Cardiac atrium fibroblast (primary cell): Measurements from ENCODE around the gene COA8. TPM values are rescaled to one million over a fixed set of nuclear protein-coding genes. Genes with fewer than 3 reads are reported as not detected.

ENCODE experiments used
- total RNA-seq: library from RNA; depleted of rRNA; stranded (reverse); fragments of >200 nt; gene quantifications from 2 replicates; pipeline ENCODE4 v1.2.3, GENCODE V29; 2015

Gene COA8, protein sequence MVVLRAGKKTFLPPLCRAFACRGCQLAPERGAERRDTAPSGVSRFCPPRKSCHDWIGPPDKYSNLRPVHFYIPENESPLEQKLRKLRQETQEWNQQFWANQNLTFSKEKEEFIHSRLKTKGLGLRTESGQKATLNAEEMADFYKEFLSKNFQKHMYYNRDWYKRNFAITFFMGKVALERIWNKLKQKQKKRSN
- total RNA-seq: 27.5 and 57.8 TPM in 2 replicates

DNA sequence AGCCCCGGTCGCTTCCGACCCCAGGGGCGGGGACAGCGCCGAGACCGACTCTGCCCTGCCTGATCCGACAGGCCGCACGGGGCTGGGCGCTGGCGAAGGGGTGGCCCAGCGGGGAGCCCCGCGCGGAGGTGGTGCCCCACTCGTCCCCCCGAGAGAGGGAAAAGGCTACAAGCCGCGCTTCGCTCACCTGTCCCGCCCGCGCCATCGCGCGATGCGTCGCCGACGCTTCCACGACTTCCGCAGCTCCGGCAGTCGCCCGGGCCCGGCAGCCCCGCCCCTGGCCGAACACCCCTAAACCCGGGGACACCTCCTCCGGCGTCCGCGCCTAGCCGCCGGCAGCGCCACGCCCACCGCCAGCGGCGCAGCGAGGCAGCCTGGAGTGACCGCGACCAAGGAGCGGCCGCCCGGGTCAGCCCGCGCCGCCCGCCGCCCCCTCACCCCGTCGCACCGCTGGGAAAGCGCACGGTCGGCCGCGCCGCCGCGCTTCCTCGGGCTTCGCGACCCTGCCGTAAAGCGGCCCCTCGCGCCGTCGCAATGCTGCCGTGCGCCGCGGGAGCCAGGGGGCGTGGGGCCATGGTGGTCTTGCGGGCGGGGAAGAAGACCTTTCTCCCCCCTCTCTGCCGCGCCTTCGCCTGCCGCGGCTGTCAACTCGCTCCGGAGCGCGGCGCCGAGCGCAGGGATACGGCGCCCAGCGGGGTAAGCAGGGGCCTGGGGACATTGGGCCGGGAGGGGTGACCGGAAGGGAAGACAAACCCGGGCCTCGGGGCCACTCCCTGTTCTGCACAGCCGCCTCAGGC is at the start of gene COA8, which contains the start of gene BAG5:
COA8 (plus strand) TSS at position 532 of the 797 bp plus-strand sequence; CDS start at position 574, 42 bp downstream.
BAG5 (minus strand) TSS at position 229 of the 797 bp plus-strand sequence. CDS start 1,493 bp downstream, outside the sequence.

DNA sequence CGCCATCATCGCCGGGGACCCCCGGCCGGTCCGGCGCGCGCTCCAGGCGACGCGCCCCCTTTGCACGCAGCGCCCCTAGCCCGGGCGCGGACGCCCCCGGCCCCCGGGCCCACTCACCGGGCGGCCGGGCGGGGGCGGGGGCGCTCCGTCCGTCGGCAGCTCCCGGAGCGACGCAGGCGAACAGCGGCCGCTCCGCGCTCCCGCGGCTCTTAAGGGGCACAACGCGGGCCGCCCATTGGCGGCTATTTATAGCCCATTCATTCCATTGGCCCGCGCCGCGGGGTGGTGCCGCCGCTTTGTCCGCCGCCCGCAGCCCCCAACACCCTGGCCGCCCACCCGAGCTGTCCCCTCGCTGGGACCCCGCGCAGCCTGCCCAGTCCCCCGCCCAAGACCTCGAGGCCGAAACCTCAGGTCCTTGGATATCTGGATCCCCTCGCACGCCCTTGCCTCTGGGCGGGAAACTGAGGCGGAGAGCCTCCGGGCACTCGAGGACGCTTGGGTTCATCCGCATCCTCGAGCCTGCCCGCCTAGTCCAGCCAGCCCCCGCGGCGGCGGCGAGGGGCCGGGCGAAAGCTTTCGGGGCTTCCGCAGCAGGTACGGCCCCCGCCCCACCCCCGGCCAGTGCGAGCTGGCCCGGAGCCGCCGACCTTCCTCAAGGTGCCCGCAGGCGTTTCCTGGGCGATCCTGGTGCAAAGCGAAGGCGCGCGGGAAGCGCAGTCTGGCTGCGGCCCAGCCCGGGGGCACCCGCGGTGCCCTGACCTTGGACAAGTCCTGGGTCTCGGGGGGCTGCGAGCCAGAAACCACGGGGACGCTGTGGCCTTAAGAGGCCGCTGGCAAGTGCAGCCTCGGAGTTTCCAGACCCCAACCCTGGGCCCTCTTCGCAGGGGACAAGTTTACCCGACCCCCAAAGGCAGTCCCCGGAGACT is 39.8 kb upstream of the COA8 start, which contains the start of gene CKB:
CKB (minus strand) TSS at position 182 of the 926 bp plus-strand sequence. CDS start 337 bp downstream, outside the sequence.

DNA sequence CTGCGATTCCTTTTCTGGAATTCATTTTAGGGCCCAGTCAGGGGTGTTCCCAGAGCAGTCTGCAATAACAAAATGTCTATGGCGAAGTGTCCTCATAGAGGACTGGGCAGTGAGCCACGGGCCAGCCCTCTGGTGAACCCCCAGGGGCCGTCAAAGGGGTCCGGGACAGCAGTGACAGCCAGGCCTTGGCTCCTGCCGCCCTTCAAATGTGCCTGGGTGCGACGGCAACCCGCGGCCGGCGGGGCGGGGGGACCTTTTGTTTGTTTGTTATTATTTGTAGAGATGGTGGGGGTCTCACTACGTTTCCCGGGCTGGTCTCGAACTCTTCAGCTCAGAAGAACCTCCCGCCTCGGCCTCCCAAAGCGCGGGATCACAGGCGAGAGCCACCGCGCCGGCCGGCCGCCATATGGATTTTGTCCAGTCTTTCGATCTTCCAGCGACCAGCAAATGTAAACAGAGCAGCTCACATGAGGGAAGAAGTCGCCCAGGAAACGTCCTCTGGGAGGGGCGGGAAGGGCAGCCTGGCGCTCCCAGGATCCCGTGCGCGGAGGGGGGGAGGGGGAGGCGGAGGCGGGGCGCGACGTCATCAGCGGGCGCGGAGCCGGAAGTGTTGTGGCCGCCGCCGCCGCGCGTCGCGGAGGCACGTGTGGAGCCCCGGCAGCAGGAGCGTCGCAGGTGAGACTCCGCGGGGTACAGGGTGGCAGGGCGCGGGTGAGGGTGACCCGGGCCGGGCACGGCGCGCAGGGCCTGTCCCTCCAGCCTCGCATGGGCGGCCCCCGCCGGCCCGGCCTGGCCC is 34.0 kb upstream of the COA8 start, which contains the start of gene TRMT61A:
TRMT61A (plus strand) TSS at position 610 of the 796 bp plus-strand sequence. CDS start 783 bp downstream, outside the sequence.

DNA sequence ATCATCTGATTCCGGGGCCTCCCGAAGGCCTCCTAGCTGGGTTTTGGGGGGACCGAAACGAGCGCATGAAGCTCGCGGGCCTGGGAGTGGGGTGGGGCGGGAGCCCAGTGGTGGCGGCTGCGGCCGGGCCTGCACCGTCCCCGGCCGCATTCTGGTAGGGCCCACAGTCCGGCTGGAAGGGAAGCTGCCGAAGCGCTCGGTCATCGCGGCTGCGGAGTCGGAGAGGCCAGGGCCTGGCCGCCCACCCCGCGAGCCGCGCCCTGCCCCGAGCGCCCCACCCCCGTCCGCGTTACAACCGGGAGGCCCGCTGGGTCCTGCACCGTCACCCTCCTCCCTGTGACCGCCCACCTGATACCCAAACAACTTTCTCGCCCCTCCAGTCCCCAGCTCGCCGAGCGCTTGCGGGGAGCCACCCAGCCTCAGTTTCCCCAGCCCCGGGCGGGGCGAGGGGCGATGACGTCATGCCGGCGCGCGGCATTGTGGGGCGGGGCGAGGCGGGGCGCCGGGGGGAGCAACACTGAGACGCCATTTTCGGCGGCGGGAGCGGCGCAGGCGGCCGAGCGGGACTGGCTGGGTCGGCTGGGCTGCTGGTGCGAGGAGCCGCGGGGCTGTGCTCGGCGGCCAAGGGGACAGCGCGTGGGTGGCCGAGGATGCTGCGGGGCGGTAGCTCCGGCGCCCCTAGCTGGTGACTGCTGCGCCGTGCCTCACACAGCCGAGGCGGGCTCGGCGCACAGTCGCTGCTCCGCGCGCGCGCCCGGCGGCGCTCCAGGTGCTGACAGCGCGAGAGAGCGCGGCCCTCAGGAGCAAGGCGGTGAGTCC is 66.1 kb downstream of the COA8 start, which contains the start of gene KLC1:
KLC1 (plus strand) TSS at position 528 of the 819 bp plus-strand sequence. CDS start 25,354 bp downstream, outside the sequence.

Other genes with a start within 250 kb of the COA8 start
- 97.7 and 145 TPM in 2 replicates for gene EIF5, start 228.7 kb upstream of the COA8 start, total RNA-seq
- 50.5 and 54.9 TPM in 2 replicates for gene MARK3, start 177.5 kb upstream of the COA8 start, total RNA-seq
- 44.9 and 67.9 TPM in 2 replicates for gene CKB, start 40.1 kb upstream of the COA8 start, total RNA-seq
- 8.1 and 11.2 TPM in 2 replicates for gene TRMT61A, start 33.8 kb upstream of the COA8 start, total RNA-seq
- 19.7 and 21.1 TPM in 2 replicates for gene BAG5, start 303 bp upstream of the COA8 start, total RNA-seq
- gene KLC1, start 66.3 kb downstream of the COA8 start, total RNA-seq: 170 and 195 TPM in 2 replicates
- 6.0 and 11.0 TPM in 2 replicates for gene XRCC3, start 152.5 kb downstream of the COA8 start, total RNA-seq
- 40.8 and 45.4 TPM in 2 replicates for gene ZFYVE21, start 152.8 kb downstream of the COA8 start, total RNA-seq